HEK293 (cell line): ENCODE data around the gene SDF2L1.

ENCODE experiments used
- KLF10 ChIP-seq: fragments of 450-650 bp; IDR thresholded peaks from 2 replicates; pipeline ENCODE4 v1.5.1; 2018; ENCODE audit warnings: missing biosample characterization, mild to moderate bottlenecking, missing genetic modification characterization
- KLF16 ChIP-seq: fragments of 450-650 bp; formaldehyde crosslinking; IDR thresholded peaks from 2 replicates; pipeline ENCODE4 v1.5.1; 2017; ENCODE audit warnings: missing biosample characterization, missing genetic modification characterization
- MYNN ChIP-seq: fragments of 450-650 bp; formaldehyde crosslinking; IDR thresholded peaks from 2 replicates; pipeline ENCODE4 v1.5.1; 2016; ENCODE audit warnings: missing biosample characterization, missing genetic modification characterization, borderline replicate concordance
- ZBTB11 ChIP-seq: fragments of 450-650 bp; formaldehyde crosslinking; conservative IDR thresholded peaks from 2 replicates; pipeline ENCODE4 v1.5.1; 2016; ENCODE audit warnings: low read depth, missing biosample characterization, missing genetic modification characterization
- ZBTB20 ChIP-seq: fragments of 450-650 bp; formaldehyde crosslinking; IDR thresholded peaks from 2 replicates; pipeline ENCODE4 v1.5.1; 2016; ENCODE audit warnings: missing biosample characterization, missing genetic modification characterization
- ZBTB48 ChIP-seq: fragments of 450-650 bp; formaldehyde crosslinking; IDR thresholded peaks from 2 replicates; pipeline ENCODE4 v1.5.1; 2016; ENCODE audit warnings: missing biosample characterization, missing genetic modification characterization
- ZNF132 ChIP-seq: fragments of 450-650 bp; formaldehyde crosslinking; IDR thresholded peaks from 2 replicates; pipeline ENCODE4 v1.5.1; 2017; ENCODE audit warnings: missing biosample characterization, missing genetic modification characterization, borderline replicate concordance
- ZNF26 ChIP-seq: fragments of 450-650 bp; formaldehyde crosslinking; IDR thresholded peaks from 2 replicates; pipeline ENCODE4 v1.5.1; 2016; ENCODE audit warnings: missing biosample characterization, missing genetic modification characterization
- ZNF280C ChIP-seq: fragments of 450-650 bp; formaldehyde crosslinking; IDR thresholded peaks from 2 replicates; pipeline ENCODE4 v1.5.1; 2016; ENCODE audit warnings: missing biosample characterization, missing genetic modification characterization
- ZNF350 ChIP-seq: fragments of 450-650 bp; formaldehyde crosslinking; IDR thresholded peaks from 2 replicates; pipeline ENCODE4 v1.5.0; 2017; ENCODE audit warnings: missing biosample characterization, mild to moderate bottlenecking, missing genetic modification characterization
- ZNF366 ChIP-seq: fragments of 450-650 bp; formaldehyde crosslinking; conservative IDR thresholded peaks from 2 replicates; pipeline ENCODE4 v1.5.1; 2016; ENCODE audit warnings: missing biosample characterization, missing genetic modification characterization
- ZNF416 ChIP-seq: fragments of 450-650 bp; formaldehyde crosslinking; IDR thresholded peaks from 2 replicates; pipeline ENCODE4 v1.5.1; 2016; ENCODE audit warnings: missing biosample characterization, missing genetic modification characterization
- ZNF426 ChIP-seq: fragments of 450-650 bp; formaldehyde crosslinking; IDR thresholded peaks from 2 replicates; pipeline ENCODE4 v1.5.1; 2017; ENCODE audit warnings: missing biosample characterization, missing genetic modification characterization, mild to moderate bottlenecking, inconsistent platforms, moderate library complexity
- ZNF449 ChIP-seq: fragments of 450-650 bp; formaldehyde crosslinking; IDR thresholded peaks from 2 replicates; pipeline ENCODE4 v1.5.1; 2017; ENCODE audit warnings: missing biosample characterization, mild to moderate bottlenecking, missing genetic modification characterization, moderate library complexity
- ZNF48 ChIP-seq: fragments of 450-650 bp; formaldehyde crosslinking; IDR thresholded peaks from 2 replicates; pipeline ENCODE4 v1.5.1; 2016; ENCODE audit warnings: missing biosample characterization, missing genetic modification characterization
- ZNF530 ChIP-seq: fragments of 450-650 bp; formaldehyde crosslinking; IDR thresholded peaks from 2 replicates; pipeline ENCODE4 v1.5.1; 2016; ENCODE audit warnings: low read depth, missing biosample characterization, missing genetic modification characterization
- ZNF571 ChIP-seq: fragments of 450-650 bp; formaldehyde crosslinking; IDR thresholded peaks from 2 replicates; pipeline ENCODE4 v1.5.0; 2017; ENCODE audit warnings: missing biosample characterization, missing genetic modification characterization
- ZNF624 ChIP-seq: fragments of 450-650 bp; formaldehyde crosslinking; IDR thresholded peaks from 2 replicates; pipeline ENCODE4 v1.5.1; 2017; ENCODE audit warnings: missing biosample characterization, missing genetic modification characterization
- ZNF843 ChIP-seq: fragments of 450-650 bp; formaldehyde crosslinking; IDR thresholded peaks from 2 replicates; pipeline ENCODE4 v1.5.1; 2016; ENCODE audit warnings: missing biosample characterization, missing genetic modification characterization
- ZSCAN16 ChIP-seq: fragments of 450-650 bp; formaldehyde crosslinking; IDR thresholded peaks from 2 replicates; pipeline ENCODE4 v1.5.1; 2016; ENCODE audit warnings: missing biosample characterization, missing genetic modification characterization
- ZSCAN23 ChIP-seq: fragments of 450-650 bp; formaldehyde crosslinking; IDR thresholded peaks from 2 replicates; pipeline ENCODE4 v1.5.1; 2016; ENCODE audit warnings: missing biosample characterization, missing genetic modification characterization
- ZXDB ChIP-seq: fragments of 450-650 bp; formaldehyde crosslinking; IDR thresholded peaks from 2 replicates; pipeline ENCODE4 v1.5.1; 2016; ENCODE audit warnings: missing biosample characterization, missing genetic modification characterization

The SDF2L1 gene

GRCh38 chr22:21657360-21658032 is 15.4 kb downstream of the SDF2L1 start (continued):
- TF ChIP-seq ZBTB20 (tag by site-specific recombination) (peak; percentile 36; the same call in 1 of the 2 replicates), KLF10 (tag by site-specific recombination) (peak; percentile 74; the same call in 1 of the 2 replicates), ZNF366 (tag by site-specific recombination) (no peak), ZNF426 (tag by site-specific recombination) (no peak), ZBTB48 (tag by site-specific recombination) (no peak), ZNF449 (tag by site-specific recombination) (no peak), ZXDB (tag by site-specific recombination) (peak; percentile 79), KLF16 (tag by site-specific recombination) (no peak), ZNF132 (no peak), ZBTB11 (tag by site-specific recombination) (peak; percentile 65), ZSCAN16 (tag by site-specific recombination) (no peak), ZNF530 (tag by site-specific recombination) (no peak), ZNF624 (tag by site-specific recombination) (no peak), ZNF843 (tag by site-specific recombination) (no peak), MYNN (no peak), ZSCAN23 (tag by site-specific recombination) (no peak), ZNF26 (tag by site-specific recombination) (no peak), ZNF280C (tag by site-specific recombination) (no peak), ZNF48 (tag by site-specific recombination) (no peak), ZNF350 (no peak), ZNF571 (tag by site-specific recombination) (no peak), ZNF416 (no peak)
